IMR-90 (cell line): Measurements from ENCODE around the gene DYNLT5. TPM values are rescaled to one million over a fixed set of nuclear protein-coding genes. Genes with fewer than 3 reads are reported as not detected.

ENCODE experiments used
- ATAC-seq: fragments of 200-7000 bp; cut with Tn5 transposase; 2 replicates; pipeline ENCODE4 v1.9.1; 2020; ENCODE audit warnings: low read depth, mild to moderate bottlenecking, moderate library complexity
- BruUV-seq: library from RNA; stranded (reverse); fragments of 400-500 nt; replicated peaks from 2 replicates; lab custom pipeline; 2021; lab: Mats Ljungman, UMichigan
- CTCF ChIA-PET: fragments of 300-600 bp; formaldehyde crosslinking; extraction: SDS; loops from one replicate; lab custom pipeline; 2021; ENCODE audit warnings: antibody characterized with exemption; lab: Yijun Ruan, JAX
- POLR2A ChIA-PET: fragments of 300-600 bp; sonication (Branson Sonifier 250); formaldehyde crosslinking; loops from one replicate; lab custom pipeline; 2022; ENCODE audit warnings: antibody characterized with exemption; ENCODE audit not compliant: unreplicated experiment; lab: Charles Lee
- DNase-seq: peaks from one replicate; pipeline ENCODE4 v3.0.0; 2013
- H2AFZ ChIP-seq: replicated peaks from 2 replicates; pipeline ENCODE3; 2013; ENCODE audit warnings: low read length, mild to moderate bottlenecking; ENCODE audit not compliant: poor library complexity
- H2AK5ac ChIP-seq: 2 replicates; pipeline ENCODE4 v1.6.1; 2013; ENCODE audit warnings: low read depth, low read length, inconsistent platforms
- H2AK9ac ChIP-seq: replicated peaks from 2 replicates; pipeline ENCODE3; 2013; ENCODE audit warnings: mild to moderate bottlenecking, low read depth, low read length, moderate library complexity; ENCODE audit not compliant: poor library complexity
- H2BK120ac ChIP-seq: 2 replicates; pipeline ENCODE4 v1.6.1; 2013; ENCODE audit warnings: low read depth, low read length, inconsistent platforms
- H2BK15ac ChIP-seq: 3 replicates; pipeline ENCODE4 v1.6.1; 2013; ENCODE audit warnings: low read depth, low read length, inconsistent platforms
- H2BK20ac ChIP-seq: 2 replicates; pipeline ENCODE4 v1.6.1; 2013; ENCODE audit warnings: low read depth, mild to moderate bottlenecking, inconsistent platforms, low read length, moderate library complexity
- H2BK5ac ChIP-seq: 2 replicates; pipeline ENCODE4 v1.6.1; 2013; ENCODE audit warnings: mild to moderate bottlenecking, low read depth, low read length, inconsistent platforms; ENCODE audit not compliant: poor library complexity, severe bottlenecking
- H3K14ac ChIP-seq: replicated peaks from 2 replicates; pipeline ENCODE4 v1.6.1; 2013; ENCODE audit warnings: low read depth, low read length, inconsistent platforms
- H3K18ac ChIP-seq: 2 replicates; pipeline ENCODE4 v1.6.1; 2013; ENCODE audit warnings: low read depth, low read length, control low read depth
- H3K23ac ChIP-seq: 2 replicates; pipeline ENCODE4 v1.6.1; 2013; ENCODE audit warnings: low read depth, low read length, inconsistent platforms
- H3K27ac ChIP-seq: 2 replicates; pipeline ENCODE4 v1.5.1; 2013; ENCODE audit warnings: mild to moderate bottlenecking, control low read depth, low read length; ENCODE audit not compliant: insufficient read depth
- H3K27me3 ChIP-seq: 2 replicates; pipeline ENCODE4 v1.6.1; 2013; ENCODE audit warnings: low read length; ENCODE audit not compliant: control insufficient read depth, insufficient read depth
- H3K36me3 ChIP-seq: 2 replicates; pipeline ENCODE4 v1.6.1; 2013; ENCODE audit warnings: low read length, mixed read lengths; ENCODE audit not compliant: control insufficient read depth, insufficient read depth
- H3K4ac ChIP-seq: 2 replicates; pipeline ENCODE4 v1.6.1; 2013; ENCODE audit warnings: low read depth, low read length, inconsistent platforms
- H3K4me1 ChIP-seq: 2 replicates; pipeline ENCODE4 v1.6.1; 2013; ENCODE audit warnings: low read length, mixed read lengths; ENCODE audit not compliant: control insufficient read depth, insufficient read depth
- H3K4me2 ChIP-seq: 2 replicates; pipeline ENCODE4 v1.6.1; 2013; ENCODE audit warnings: low read depth, mild to moderate bottlenecking, control low read depth, low read length, moderate library complexity
- H3K4me3 ChIP-seq: 2 replicates; pipeline ENCODE4 v1.5.1; 2013; ENCODE audit warnings: low read depth, mild to moderate bottlenecking, control low read depth, low read length, moderate library complexity; ENCODE audit not compliant: insufficient read depth
- H3K56ac ChIP-seq: 2 replicates; pipeline ENCODE4 v1.6.1; 2013; ENCODE audit warnings: low read length, inconsistent platforms; ENCODE audit not compliant: insufficient read depth; ENCODE audit errors: extremely low read depth
- H3K79me1 ChIP-seq, 2 experiments: 2 replicates each; pipeline ENCODE4 v1.6.1; 2013; ENCODE audit warnings: low read length in 2 of 2, inconsistent platforms in 1 of 2, low read depth in 1 of 2
- H3K9ac ChIP-seq: 2 replicates; pipeline ENCODE4 v1.6.1; 2013; ENCODE audit warnings: low read depth, low read length, control low read depth
- H3K9me1 ChIP-seq: 2 replicates; pipeline ENCODE4 v1.6.1; 2013; ENCODE audit warnings: low read length, inconsistent platforms; ENCODE audit not compliant: insufficient read depth
- H3K9me3 ChIP-seq: 2 replicates; pipeline ENCODE4 v1.6.1; 2013; ENCODE audit warnings: low read length; ENCODE audit not compliant: control insufficient read depth, insufficient read depth
- H4K20me1 ChIP-seq: 2 replicates; pipeline ENCODE4 v1.6.1; 2013; ENCODE audit warnings: low read length, inconsistent platforms; ENCODE audit not compliant: insufficient read depth
- H4K5ac ChIP-seq: 2 replicates; pipeline ENCODE4 v1.6.1; 2013; ENCODE audit warnings: mild to moderate bottlenecking, low read depth, low read length, control low read depth
- H4K8ac ChIP-seq, 2 experiments: 2 replicates each; pipeline ENCODE4 v1.6.1; 2013; ENCODE audit warnings: low read depth in 2 of 2, low read length in 2 of 2, control low read depth in 1 of 2, inconsistent platforms in 1 of 2
- H4K91ac ChIP-seq: 2 replicates; pipeline ENCODE4 v1.6.1; 2013; ENCODE audit warnings: low read depth, low read length, inconsistent platforms; ENCODE audit not compliant: insufficient read depth
- FOS ChIP-seq: fragments of 150-350 bp; IDR thresholded peaks from 2 replicates; pipeline ENCODE4 v1.6.1; 2016; ENCODE audit warnings: low read depth, low read length
- MAZ ChIP-seq: IDR thresholded peaks from 2 replicates; pipeline ENCODE4 v1.6.1; 2012; ENCODE audit warnings: low read depth, mild to moderate bottlenecking, low read length, improper control_type of control experiment, moderate library complexity, borderline replicate concordance
- RAD21 ChIP-seq: IDR thresholded peaks from 2 replicates; pipeline ENCODE4 v1.6.1; 2012; ENCODE audit warnings: low read length, improper control_type of control experiment
- RFX5 ChIP-seq: IDR thresholded peaks from 2 replicates; pipeline ENCODE4 v1.8.0; 2012; ENCODE audit warnings: low read depth, mild to moderate bottlenecking, low read length, moderate library complexity
- dilution Hi-C: fragments of 300-500 bp; cut with HindIII; formaldehyde crosslinking; loops from one replicate; pipeline ENCODE4 v1.14.3; 2018; ENCODE audit warnings: low sequenced_read_pairs; ENCODE audit not compliant: unreplicated experiment
- in situ Hi-C: fragments of 300-500 bp; cut with MboI; formaldehyde crosslinking; loops from 3 replicates; pipeline ENCODE4 v1.14.3; 2019; ENCODE audit warnings: low sequenced_read_pairs, inconsistent platforms, mixed read lengths
- intact Hi-C: fragments of 100-400 bp; cut with micrococcal nuclease; formaldehyde crosslinking; loops from 2 replicates; pipeline ENCODE4 v1.10.0; 2022
- polyA plus RNA-seq, 3 experiments: library from polyadenylated mRNA; depleted of rRNA; stranded (reverse); fragments of >200 nt; gene quantifications; 2 replicates each; pipeline ENCODE4 v1.2.3, GENCODE V29; 2012; ENCODE audit warnings: low replicate concordance in 1 of 3
- total RNA-seq: library from RNA; depleted of rRNA; stranded (reverse); fragments of >200 nt; gene quantifications from 2 replicates; pipeline ENCODE4 v1.2.3, GENCODE V29; 2012
- TF ChIP-seq, protein P1 (sequence below): conservative IDR thresholded peaks from 2 replicates; pipeline ENCODE4 v1.5.1; 2012; ENCODE audit warnings: mild to moderate bottlenecking, low read depth, low read length, improper control_type of control experiment
- TF ChIP-seq, protein P2 (sequence below): fragments of 150-350 bp; IDR thresholded peaks from 2 replicates; pipeline ENCODE4 v1.6.1; 2016; ENCODE audit warnings: low read depth, mild to moderate bottlenecking, low read length, moderate library complexity, borderline replicate concordance

DYNLT5 gene
- total and polyA plus RNA-seq, 2 of the 4 experiments (the other 2 are of a cell fraction), result 0.12 to 0.18 TPM

DNA sequence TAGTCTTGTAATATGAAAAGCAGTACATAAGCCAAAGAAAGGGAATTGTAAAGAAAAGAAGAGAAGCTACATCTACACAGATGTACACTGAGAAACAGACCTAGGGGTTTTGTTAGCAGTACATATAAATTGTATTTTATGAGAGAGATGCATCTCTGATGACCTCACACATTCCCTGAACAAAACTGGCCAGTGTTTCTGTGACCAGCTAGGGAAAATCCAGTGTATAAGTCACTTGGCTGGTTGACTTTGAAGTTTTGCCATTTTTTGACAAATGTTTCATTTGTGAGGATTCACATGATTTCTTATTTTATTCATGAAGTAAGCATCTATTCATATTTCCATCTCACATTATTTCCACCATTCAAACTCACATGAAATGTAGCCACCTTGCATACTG is 28.3 kb upstream of the DYNLT5 start:
- no peak overlapping the region for H2BK15ac ChIP-seq
- H3K9me1 ChIP-seq, result peaks cover 6% of the 10 kb centered on the region; the same call in 1 of the 2 replicates
- H3K4ac ChIP-seq, result no peak overlapping the region
- no peak overlapping the region for H3K4me3 ChIP-seq
- H3K27ac ChIP-seq, result no peak overlapping the region
- H2AK9ac ChIP-seq, result no peak overlapping the region
- H3K14ac ChIP-seq, result no peak overlapping the region
- H3K79me1 ChIP-seq, result no peaks in the 10 kb centered on the region; a peak in 1 of 4 replicates
- POLR2A ChIA-PET, result no interaction called here
- H3K4me2 ChIP-seq, result no peak overlapping the region
- no peaks in the 10 kb centered on the region for H3K9me3 ChIP-seq
- H3K18ac ChIP-seq, result no peak overlapping the region
- H3K9ac ChIP-seq, result no peak overlapping the region
- CTCF ChIA-PET, result no interaction called here
- in situ Hi-C loops, result loop anchor here (25.0 kb wide), 1 partner anchor 762 kb away; no protein-coding TSS in a partner anchor
- H3K23ac ChIP-seq, result no peak overlapping the region
- H2BK5ac ChIP-seq, result no peak overlapping the region
- no peaks in the 10 kb centered on the region for H3K27me3 ChIP-seq
- dilution Hi-C loops, result no loop called here
- peak; percentile 28; the same call in 1 of the 2 replicates for ATAC-seq
- H3K4me1 ChIP-seq, result no peaks in the 10 kb centered on the region
- H4K91ac ChIP-seq, result no peak overlapping the region
- H4K5ac ChIP-seq, result no peak overlapping the region
- no peak overlapping the region for H4K8ac ChIP-seq
- BruUV-seq, result no TSS peak
- intact Hi-C loops, result loop anchor here (10.0 kb wide), 2 partner anchors 469 to 769 kb away; no protein-coding TSS in a partner anchor
- H2BK120ac ChIP-seq, result no peak overlapping the region
- no peak overlapping the region for H3K56ac ChIP-seq
- no peak overlapping the region for H2AK5ac ChIP-seq
- peak; percentile 72 for DNase-seq
- peaks cover 6% of the 10 kb centered on the region for H4K20me1 ChIP-seq
- peaks cover 20% of the 10 kb centered on the region for H3K36me3 ChIP-seq
- H2BK20ac ChIP-seq, result no peak overlapping the region
- TF ChIP-seq RFX5, result no peak
- no peak for TF ChIP-seq MAZ
- TF ChIP-seq, protein P1, sequence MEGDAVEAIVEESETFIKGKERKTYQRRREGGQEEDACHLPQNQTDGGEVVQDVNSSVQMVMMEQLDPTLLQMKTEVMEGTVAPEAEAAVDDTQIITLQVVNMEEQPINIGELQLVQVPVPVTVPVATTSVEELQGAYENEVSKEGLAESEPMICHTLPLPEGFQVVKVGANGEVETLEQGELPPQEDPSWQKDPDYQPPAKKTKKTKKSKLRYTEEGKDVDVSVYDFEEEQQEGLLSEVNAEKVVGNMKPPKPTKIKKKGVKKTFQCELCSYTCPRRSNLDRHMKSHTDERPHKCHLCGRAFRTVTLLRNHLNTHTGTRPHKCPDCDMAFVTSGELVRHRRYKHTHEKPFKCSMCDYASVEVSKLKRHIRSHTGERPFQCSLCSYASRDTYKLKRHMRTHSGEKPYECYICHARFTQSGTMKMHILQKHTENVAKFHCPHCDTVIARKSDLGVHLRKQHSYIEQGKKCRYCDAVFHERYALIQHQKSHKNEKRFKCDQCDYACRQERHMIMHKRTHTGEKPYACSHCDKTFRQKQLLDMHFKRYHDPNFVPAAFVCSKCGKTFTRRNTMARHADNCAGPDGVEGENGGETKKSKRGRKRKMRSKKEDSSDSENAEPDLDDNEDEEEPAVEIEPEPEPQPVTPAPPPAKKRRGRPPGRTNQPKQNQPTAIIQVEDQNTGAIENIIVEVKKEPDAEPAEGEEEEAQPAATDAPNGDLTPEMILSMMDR, result no peak
- TF ChIP-seq FOS, result no peak
- TF ChIP-seq RAD21, result no peak
- TF ChIP-seq, protein P2, sequence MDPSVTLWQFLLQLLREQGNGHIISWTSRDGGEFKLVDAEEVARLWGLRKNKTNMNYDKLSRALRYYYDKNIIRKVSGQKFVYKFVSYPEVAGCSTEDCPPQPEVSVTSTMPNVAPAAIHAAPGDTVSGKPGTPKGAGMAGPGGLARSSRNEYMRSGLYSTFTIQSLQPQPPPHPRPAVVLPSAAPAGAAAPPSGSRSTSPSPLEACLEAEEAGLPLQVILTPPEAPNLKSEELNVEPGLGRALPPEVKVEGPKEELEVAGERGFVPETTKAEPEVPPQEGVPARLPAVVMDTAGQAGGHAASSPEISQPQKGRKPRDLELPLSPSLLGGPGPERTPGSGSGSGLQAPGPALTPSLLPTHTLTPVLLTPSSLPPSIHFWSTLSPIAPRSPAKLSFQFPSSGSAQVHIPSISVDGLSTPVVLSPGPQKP, result no peak
- H2AFZ ChIP-seq, result no peak overlapping the region
